B cell (primary cell): ENCODE measurements around the gene GPC5. TPM values are rescaled to one million over a fixed set of nuclear protein-coding genes. Genes with fewer than 3 reads are reported as not detected.

ENCODE experiments used
- ATAC-seq: fragments of 200-7000 bp; cut with Tn5 transposase; one replicate; pipeline ENCODE4 v1.10.0; 2021; ENCODE audit warnings: low read depth, mild to moderate bottlenecking, moderate number of reproducible peaks, moderate library complexity
- CTCF ChIA-PET: fragments of 350-600 bp; sonication (Branson Sonifier 250); formaldehyde crosslinking; loops from one replicate; lab custom pipeline; 2021; ENCODE audit warnings: antibody characterized with exemption, inconsistent platforms; lab: Charles Lee
- POLR2A ChIA-PET: fragments of 350-600 bp; sonication (Branson Sonifier 250); formaldehyde crosslinking; loops from one replicate; lab custom pipeline; 2021; ENCODE audit warnings: antibody characterized with exemption; lab: Charles Lee
- DNase-seq: peaks from one replicate; pipeline ENCODE4 v3.0.0; 2013
- H2AFZ ChIP-seq: 2 replicates; pipeline ENCODE4 v1.6.1; 2012; ENCODE audit warnings: mild to moderate bottlenecking, low read depth, low read length; ENCODE audit not compliant: insufficient read depth, poor library complexity, severe bottlenecking
- H3K27ac ChIP-seq, 2 donors: 1 replicate in 1 of 2; 2 replicates in 1 of 2; pipeline ENCODE4 v1.5.1; 2012 to 2013; ENCODE audit warnings: low read length in 2 of 2, mild to moderate bottlenecking in 2 of 2, moderate library complexity in 1 of 2
- H3K27me3 ChIP-seq, 4 experiments: fragments of 200-600 bp in 1 of 4; sonication (generic) in 1 of 4; replicated peaks in 1 of 4; 1 replicate in 2 of 4; 2 replicates in 2 of 4; pipeline versions ENCODE4 v1.6.1 to v1.7.0; 2013 to 2016; ENCODE audit warnings: low read length in 3 of 4, mild to moderate bottlenecking in 2 of 4, mixed read lengths in 1 of 4, moderate library complexity in 1 of 4; ENCODE audit not compliant: insufficient read depth in 4 of 4, control insufficient read depth in 3 of 4; ENCODE audit errors: control extremely low read depth in 1 of 4
- H3K36me3 ChIP-seq, 2 experiments: replicated peaks in 1 of 2; 1 replicate in 1 of 2; 2 replicates in 1 of 2; pipeline versions ENCODE4 v1.6.1 to v1.7.1; 2013; ENCODE audit warnings: low read length in 1 of 2; ENCODE audit not compliant: insufficient read depth in 2 of 2, control insufficient read depth in 1 of 2; ENCODE audit errors: control extremely low read depth in 1 of 2, extremely low read depth in 1 of 2
- H3K4me1 ChIP-seq, 2 donors: fragments of 200-600 bp in 1 of 2; sonication (generic) in 1 of 2; 1 replicate in 1 of 2; 2 replicates in 1 of 2; pipeline versions ENCODE4 v1.5.1 to v1.6.1; 2013 to 2017; ENCODE audit warnings: low read length in 2 of 2; ENCODE audit not compliant: control insufficient read depth in 2 of 2, insufficient read depth in 2 of 2
- H3K4me2 ChIP-seq: replicated peaks from 2 replicates; pipeline ENCODE3; 2012; ENCODE audit warnings: mild to moderate bottlenecking, low read depth, low read length; ENCODE audit not compliant: poor library complexity, severe bottlenecking
- H3K4me3 ChIP-seq, 5 experiments: fragments of 200-600 bp in 1 of 5; sonication (generic) in 1 of 5; 1 replicate in 3 of 5; 2 replicates in 2 of 5; pipeline versions ENCODE4 v1.5.1 to v1.7.0; 2011 to 2016; ENCODE audit warnings: low read length in 4 of 5, mild to moderate bottlenecking in 4 of 5, low read depth in 2 of 5, control low read depth in 1 of 5, moderate library complexity in 1 of 5; ENCODE audit not compliant: insufficient read depth in 1 of 5; ENCODE audit errors: control extremely low read depth in 1 of 5, extremely low read depth in 1 of 5
- H3K79me2 ChIP-seq: fragments of 200-600 bp; sonication (generic); one replicate; pipeline ENCODE4 v1.6.0; 2016; ENCODE audit warnings: low read length; ENCODE audit not compliant: control insufficient read depth, insufficient read depth
- H3K9ac ChIP-seq: fragments of 200-600 bp; sonication (generic); 2 replicates; pipeline ENCODE4 v1.6.1; 2017; ENCODE audit warnings: mild to moderate bottlenecking, low read length, moderate library complexity
- H3K9me3 ChIP-seq, 3 donors: one replicate each; pipeline versions ENCODE4 v1.6.1 to v1.7.1; 2013; ENCODE audit warnings: low read length in 2 of 3; ENCODE audit not compliant: control insufficient read depth in 2 of 3, insufficient read depth in 1 of 3; ENCODE audit errors: control extremely low read depth in 1 of 3
- H4K20me1 ChIP-seq: 2 replicates; pipeline ENCODE4 v1.6.0; 2012; ENCODE audit warnings: mild to moderate bottlenecking, low read length; ENCODE audit not compliant: insufficient read depth, control insufficient read depth, poor library complexity, severe bottlenecking
- H3K27ac Mint-ChIP-seq: one replicate; pipeline ENCODE4 v1.8.0; 2021; ENCODE audit warnings: mixed read lengths
- H3K27me3 Mint-ChIP-seq: one replicate; pipeline ENCODE4 v1.8.0; 2021; ENCODE audit warnings: mixed read lengths
- H3K4me1 Mint-ChIP-seq: one replicate; pipeline ENCODE4 v1.8.0; 2021; ENCODE audit warnings: mixed read lengths
- H3K4me3 Mint-ChIP-seq: one replicate; pipeline ENCODE4 v1.8.0; 2021; ENCODE audit warnings: mixed read lengths
- H3K9me3 Mint-ChIP-seq: one replicate; pipeline ENCODE4 v1.8.0; 2022; ENCODE audit warnings: mixed read lengths; ENCODE audit not compliant: insufficient read depth
- CTCF ChIP-seq: fragments of 200-600 bp; IDR thresholded peaks from one replicate; pipeline ENCODE4 v1.8.0; 2022; ENCODE audit warnings: antibody characterized with exemption, mild to moderate bottlenecking
- EZH2 ChIP-seq: IDR thresholded peaks from 2 replicates; pipeline ENCODE4 v1.6.1; 2012; ENCODE audit warnings: borderline replicate concordance, low read depth, mild to moderate bottlenecking, moderate library complexity, low read length; ENCODE audit not compliant: insufficient read depth, poor library complexity, severe bottlenecking
- WGBS: methylation state at CpG from one replicate; pipeline ENCODE4 v1.1.5; 2013; ENCODE audit warnings: missing lambda C conversion rate; ENCODE audit not compliant: insufficient coverage; 5-methylcytosine and 5-hydroxymethylcytosine counted together
- intact Hi-C: fragments of 100-400 bp; cut with micrococcal nuclease; formaldehyde crosslinking; loops from one replicate; pipeline ENCODE4 v1.10.0; 2022
- polyA plus RNA-seq: library from polyadenylated mRNA; depleted of rRNA; stranded (reverse); fragments of >200 nt; gene quantifications from 2 replicates; pipeline ENCODE4 v1.2.3, GENCODE V29; 2012
- total RNA-seq, 2 donors: library from RNA; stranded (reverse); fragments of 120-200 nt in 1 of 2; gene quantifications; 1 replicate in 1 of 2; 2 replicates in 1 of 2; pipeline versions ENCODE4 v1.2.3 to v1.2.4, GENCODE V29; 2013 to 2022

GPC5 gene
- total and polyA plus RNA-seq, 2 donors (not counting 1 experiment from before 2014, with no cell fraction given), result 0.15 to 0.30 TPM

DNA sequence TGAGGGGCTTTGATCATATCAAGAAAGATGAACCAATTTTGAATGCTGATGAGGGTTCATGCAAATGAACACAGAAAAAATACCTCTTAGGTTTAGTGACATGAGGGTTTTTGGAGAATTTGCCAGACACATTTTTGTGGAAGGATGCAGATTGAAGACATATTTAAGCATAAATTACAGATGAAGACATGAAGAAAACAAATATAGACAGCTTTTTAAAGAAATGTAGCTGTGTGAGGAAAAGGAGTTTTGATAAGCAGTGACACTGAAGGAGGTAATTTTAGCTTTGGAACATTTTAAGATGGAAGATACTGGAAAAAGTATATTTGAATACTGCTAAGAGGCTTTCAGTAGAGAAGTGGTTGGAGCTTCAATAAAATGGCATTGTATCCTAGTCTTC, 1017.4 kb downstream of the GPC5 start:
- Histone ChIP-seq H2AFZ (no peak overlapping the region), H3K4me1 (no peaks in the 10 kb centered on the region), H3K4me3 (no peak overlapping the region), H3K27me3 (no peaks in the 10 kb centered on the region), H3K79me2 (no peaks in the 10 kb centered on the region), H3K4me2 (no peak overlapping the region), H3K27ac (no peak overlapping the region), H4K20me1 (no peaks in the 10 kb centered on the region), H3K36me3 (no peaks in the 10 kb centered on the region), H3K9me3 (no peaks in the 10 kb centered on the region), H3K9ac (no peak overlapping the region)
- no peak for ATAC-seq
- H3K27me3 Mint-ChIP-seq, result no peaks in the 10 kb centered on the region
- intact Hi-C loops, result no loop called here
- H3K4me3 Mint-ChIP-seq, result no peak overlapping the region
- peaks cover 11% of the 10 kb centered on the region for H3K9me3 Mint-ChIP-seq
- H3K27ac Mint-ChIP-seq, result no peak overlapping the region
- CTCF ChIA-PET, result no interaction called here
- no peaks in the 10 kb centered on the region for H3K4me1 Mint-ChIP-seq
- no peak for DNase-seq
- TF ChIP-seq CTCF, result no peak
- no peak for TF ChIP-seq EZH2
- POLR2A ChIA-PET, result no interaction called here

- H3K9ac ChIP-seq, result no peak overlapping the region
- no peak overlapping the region for H3K4me2 ChIP-seq
- H3K4me1 Mint-ChIP-seq, result no peaks in the 10 kb centered on the region
- H3K27ac Mint-ChIP-seq, result no peak overlapping the region
- no CpG with 5 or more reads among the region's 5 CpGs for WGBS
- no peaks in the 10 kb centered on the region for H3K4me1 ChIP-seq
- DNase-seq (no peak), ATAC-seq (no peak)
- TF ChIP-seq EZH2 (no peak), CTCF (no peak)
- no peaks in the 10 kb centered on the region for H3K79me2 ChIP-seq
- H3K27me3 Mint-ChIP-seq, result no peaks in the 10 kb centered on the region
- H3K9me3 Mint-ChIP-seq, result peaks cover 10% of the 10 kb centered on the region
- H3K27me3 ChIP-seq, result no peaks in the 10 kb centered on the region
- no peaks in the 10 kb centered on the region for H4K20me1 ChIP-seq
- H2AFZ ChIP-seq, result no peak overlapping the region
- H3K27ac ChIP-seq, result no peak overlapping the region
- H3K9me3 ChIP-seq, result peaks cover 0 to 4% (median 0%) of the 10 kb centered on the region in 3 donors
- ChIA-PET POLR2A (no interaction called here), CTCF (no interaction called here)
- intact Hi-C loops, result no loop called here
- no peak overlapping the region for H3K4me3 Mint-ChIP-seq
- H3K36me3 ChIP-seq, result no peaks in the 10 kb centered on the region
- no peak overlapping the region for H3K4me3 ChIP-seq
Measured at GRCh38 chr13:92418818-92419412, 1020.5 kb downstream of the GPC5 start.
